Stimulated activated CD8-positive, alpha-beta memory T cell treated with anti-CD3 and anti-CD28 coated beads, Interleukin-15, amount 100 ng/mL, for 48 hours (primary cell): ENCODE results near the gene FAM228B.
"Not testable (repeated sequence)": the region's sequence is repeated elsewhere in the genome, so short reads cannot be mapped to it uniquely, and the experiment has no call there.

Experiments used
- DNase-seq, 2 donors: peaks; one replicate each; pipeline ENCODE4 v3.0.0-alpha.2; 2020; ENCODE audit warnings: low read depth in 2 of 2

The FAM228B gene

DNA sequence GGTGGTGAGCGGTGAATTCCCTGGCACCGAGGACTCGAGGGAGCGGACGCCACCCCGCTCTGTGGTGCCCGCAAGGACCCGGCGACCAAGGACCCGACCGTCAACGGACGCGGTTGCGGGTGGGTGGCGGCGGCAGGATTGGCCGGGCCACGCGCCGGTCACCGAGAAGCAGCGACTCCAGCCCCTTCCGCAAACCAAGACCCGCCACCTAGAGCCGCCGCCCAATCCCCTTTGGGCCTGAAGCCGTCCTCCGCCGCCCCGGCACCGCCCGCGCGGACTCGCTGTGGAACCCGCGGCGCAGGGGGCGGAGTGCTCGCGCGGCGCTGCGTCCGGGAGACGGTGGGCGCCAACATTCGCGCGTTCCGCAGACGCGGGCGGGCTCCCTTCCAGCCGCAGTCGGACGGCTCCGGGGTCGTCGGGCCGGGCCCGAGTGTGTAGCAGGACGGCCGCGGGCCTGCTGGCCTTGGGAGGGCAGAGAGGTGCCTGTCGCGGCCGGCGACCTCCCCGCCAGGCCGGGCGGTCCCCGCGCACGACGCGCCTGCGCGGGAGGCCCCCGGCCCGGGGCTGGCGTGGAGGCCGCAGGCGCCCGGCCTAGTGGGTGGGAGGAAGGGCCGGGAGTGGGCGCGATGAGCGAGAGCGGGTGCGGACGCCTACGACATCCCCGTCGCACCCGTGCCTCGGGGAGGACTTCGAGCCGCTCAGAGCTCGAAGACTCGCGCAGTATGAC lies at the start of gene FAM228B, which contains the start of gene PFN4:
Gene FAM228B (plus strand): TSS at position 275 of the 727 bp plus-strand sequence. CDS start 893 bp downstream, outside the sequence.
Gene PFN4 (minus strand): TSS at position 140 of the 727 bp plus-strand sequence. CDS start 799 bp downstream, outside the sequence.
- DNase-seq: peak; percentile 60 to 65

DNA sequence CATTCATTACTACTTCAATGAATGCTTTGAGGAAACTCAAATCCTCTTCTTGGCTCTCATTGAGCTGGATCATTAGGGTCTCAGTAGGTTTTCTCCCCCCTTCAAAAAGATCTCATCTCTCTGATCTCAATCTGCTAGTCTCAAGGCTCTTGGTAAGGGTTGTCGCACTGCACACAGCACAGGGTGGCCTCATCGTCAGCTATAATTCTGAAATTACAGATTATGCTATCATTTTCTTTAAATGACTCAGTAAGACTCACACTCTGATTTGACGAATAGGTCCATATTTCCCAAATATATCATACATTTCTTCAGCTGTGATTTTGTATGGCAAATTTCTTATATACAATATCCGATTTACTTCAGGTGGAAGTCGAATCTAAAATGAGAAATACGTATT lies 49.5 kb upstream of the FAM228B start:
- DNase-seq: no peak

DNA sequence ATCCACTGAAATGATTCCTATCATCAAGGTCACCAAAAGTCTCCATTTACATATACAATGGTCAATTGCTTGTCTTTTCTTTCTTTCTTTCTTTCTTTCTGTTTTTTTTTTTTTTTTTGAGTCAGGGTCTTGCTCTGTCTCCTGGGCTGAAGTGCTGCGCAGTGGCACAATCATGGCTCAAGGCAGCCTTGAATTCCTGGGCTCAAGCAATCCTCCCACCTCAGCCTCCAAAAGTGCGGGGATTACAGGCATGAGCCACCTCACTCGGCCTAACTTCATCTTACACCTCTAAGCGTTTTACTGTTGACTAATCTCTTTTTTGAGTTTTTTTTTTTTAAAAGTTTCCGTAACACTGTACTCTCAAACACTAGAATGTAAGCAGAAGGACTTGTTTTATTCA lies 48.0 kb upstream of the FAM228B start:
- no peak for DNase-seq

- peak; percentile 98 to 99 for DNase-seq
Observed at GRCh38 chr2:24075915-24076848, 47.1 kb upstream of the FAM228B start, which contains the start of gene SF3B6. TSS of gene SF3B6 (minus strand) at chr2:24076326. CDS start at chr2:24076229, 97 bp downstream.

GRCh38 chr2:24076849-24077534 lies 46.3 kb upstream of the FAM228B start:
- peak in 1 of 2 donors; percentile 8 for DNase-seq

DNA sequence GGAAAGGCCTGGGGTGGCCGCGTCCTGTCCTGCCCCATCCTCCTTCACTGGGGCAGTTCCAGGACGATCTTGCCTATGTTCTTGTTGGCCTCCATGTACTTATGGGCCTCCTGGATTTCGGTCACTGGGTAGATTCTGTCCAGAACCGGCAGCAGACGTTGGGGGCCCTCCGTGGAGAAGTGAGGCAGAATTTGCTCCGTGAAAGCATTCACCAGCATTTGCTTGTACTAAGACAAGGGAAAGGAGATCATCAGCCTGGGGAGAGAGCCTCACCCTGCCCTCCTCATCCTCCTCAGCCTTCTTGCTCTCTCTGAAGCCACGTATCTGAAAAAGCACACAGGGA lies 45.8 kb upstream of the FAM228B start:
- no peak for DNase-seq

DNA sequence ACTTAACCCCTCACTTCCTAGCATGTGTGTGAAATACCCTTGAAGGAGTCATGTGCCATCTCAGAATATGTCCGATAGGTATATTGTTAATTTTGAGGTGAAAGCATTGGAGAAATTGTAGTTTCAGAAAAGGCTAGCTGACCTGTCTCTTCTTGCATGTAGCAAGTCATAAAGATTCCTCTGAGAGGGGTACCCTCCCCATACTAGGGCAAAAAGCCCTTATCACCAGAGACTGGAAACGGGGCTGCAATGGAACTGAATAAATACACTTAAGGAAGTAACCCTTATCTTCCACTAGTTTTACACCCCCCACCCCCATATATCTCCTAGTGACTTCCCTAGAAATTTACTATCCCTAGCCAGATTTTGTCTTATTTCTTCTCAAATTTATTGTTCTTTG lies 45.4 kb upstream of the FAM228B start:
- no peak for DNase-seq

DNA sequence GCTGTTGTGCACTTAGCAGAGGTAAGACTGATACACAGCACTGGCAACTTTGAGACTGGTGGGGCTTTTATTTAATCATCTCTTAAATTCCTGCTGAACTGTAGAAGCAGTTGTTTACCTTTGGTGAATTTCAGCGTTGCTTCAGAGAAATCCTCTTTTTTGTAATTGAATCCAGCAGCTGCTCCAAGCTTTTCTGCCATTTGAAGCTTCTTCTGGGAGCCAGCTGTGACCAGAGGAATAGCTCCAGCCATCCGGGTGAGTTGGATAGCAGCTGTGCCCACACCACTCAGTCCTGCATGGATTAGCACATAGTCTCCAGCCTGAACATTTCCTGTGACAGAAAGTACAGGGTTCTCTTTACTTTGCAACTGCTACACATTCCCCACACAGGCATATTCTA lies 42.6 kb upstream of the FAM228B start:
- no peak for DNase-seq

GRCh38 chr2:24082787-24083566 lies 40.3 kb upstream of the FAM228B start:
- DNase-seq: no peak

DNA sequence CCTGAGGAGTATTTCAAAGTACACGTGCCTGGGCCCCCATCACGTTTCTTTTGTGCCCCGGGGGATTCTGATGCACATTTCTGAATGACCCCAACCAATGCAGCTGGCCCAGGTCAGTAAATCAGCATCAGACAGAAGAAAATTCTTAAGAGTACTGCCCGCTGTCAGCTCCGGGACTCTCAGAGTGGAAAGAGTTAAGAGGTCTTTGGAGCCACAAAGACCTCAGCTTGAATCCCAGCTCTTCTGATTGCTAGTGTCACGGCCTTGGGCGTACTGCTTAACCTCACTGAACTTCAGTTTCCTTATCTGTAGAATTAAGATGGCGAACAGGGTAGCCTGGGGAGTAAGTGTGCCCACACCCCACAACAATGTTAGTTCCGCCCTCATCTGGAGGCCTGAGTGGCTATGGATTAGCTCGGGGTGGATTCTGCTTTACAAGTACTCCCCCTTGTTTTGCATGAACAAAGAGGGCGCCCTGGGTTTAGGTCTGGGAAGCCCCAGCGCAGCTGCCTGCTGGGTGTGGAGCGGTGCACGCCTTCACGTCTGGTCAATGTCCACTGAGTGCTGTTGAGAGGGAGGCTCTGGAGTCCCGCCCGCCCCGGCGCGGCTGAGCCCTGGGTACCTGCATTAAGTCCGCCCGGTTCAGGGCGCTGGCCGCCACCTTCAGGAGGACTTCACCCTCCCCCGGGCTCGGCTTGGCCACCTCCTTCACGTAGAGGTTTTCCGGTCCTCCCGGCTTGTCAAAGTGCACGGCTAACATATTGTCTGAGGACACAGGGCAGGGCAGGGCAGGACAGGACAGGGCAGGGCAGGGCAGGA lies 39.5 kb upstream of the FAM228B start:
- DNase-seq: peak; percentile 7 to 8

GRCh38 chr2:24084386-24085199 lies 38.7 kb upstream of the FAM228B start, which contains the start of gene TP53I3:
TSS of gene TP53I3 (minus strand) at chr2:24084834. CDS start at chr2:24084326, 508 bp downstream.
- peak; percentile 73 to 74 for DNase-seq

GRCh38 chr2:24085200-24085489 lies 38.1 kb upstream of the FAM228B start:
- no peak for DNase-seq

DNA sequence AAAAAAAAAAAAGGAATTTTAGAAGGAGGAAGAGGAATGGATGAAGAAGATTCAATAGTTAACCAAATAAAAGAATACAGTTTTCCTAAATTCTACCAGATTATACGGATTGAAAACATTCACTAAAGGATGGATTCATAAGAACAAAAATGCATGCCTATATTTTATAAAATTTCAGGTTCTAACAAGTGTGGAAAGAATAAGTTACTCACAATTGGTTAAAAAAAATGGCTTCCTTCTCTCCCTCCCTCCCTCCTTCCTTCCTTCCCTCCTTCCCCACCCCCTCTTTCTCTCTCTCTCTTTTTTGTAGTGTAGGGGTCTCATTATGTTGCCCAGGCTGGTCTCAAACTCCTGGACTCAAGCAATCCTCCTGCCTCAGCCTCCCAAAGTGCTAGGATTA lies 37.0 kb upstream of the FAM228B start:
- DNase-seq: no peak

- DNase-seq: no peak
Observed at GRCh38 chr2:24087032-24087431, 36.2 kb upstream of the FAM228B start.

- no peak for DNase-seq
Observed at GRCh38 chr2:24088821-24089359, 34.4 kb upstream of the FAM228B start.

GRCh38 chr2:24093270-24093669 lies 30.0 kb upstream of the FAM228B start:
- DNase-seq: not testable (repeated sequence)

GRCh38 chr2:24095171-24095677 lies 28.0 kb upstream of the FAM228B start:
- not testable (repeated sequence) for DNase-seq

DNA sequence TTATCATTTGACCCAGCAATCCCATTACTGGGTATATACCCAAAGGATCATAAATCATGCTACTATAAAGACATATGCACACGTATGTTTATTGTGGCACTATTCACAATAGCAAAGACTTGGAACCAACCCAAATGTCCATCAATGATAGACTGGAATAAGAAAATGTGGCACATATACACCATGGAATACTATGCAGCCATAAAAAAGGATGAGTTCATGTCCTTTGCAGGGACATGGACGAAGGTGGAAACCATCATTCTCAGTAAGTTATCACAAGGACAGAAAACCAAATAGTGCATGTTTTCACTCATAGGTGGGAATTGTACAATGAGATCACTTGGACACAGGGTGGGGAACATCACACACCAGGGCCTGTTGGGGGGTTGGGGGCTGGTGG lies 22.5 kb upstream of the FAM228B start:
- DNase-seq: not testable (repeated sequence)

DNA sequence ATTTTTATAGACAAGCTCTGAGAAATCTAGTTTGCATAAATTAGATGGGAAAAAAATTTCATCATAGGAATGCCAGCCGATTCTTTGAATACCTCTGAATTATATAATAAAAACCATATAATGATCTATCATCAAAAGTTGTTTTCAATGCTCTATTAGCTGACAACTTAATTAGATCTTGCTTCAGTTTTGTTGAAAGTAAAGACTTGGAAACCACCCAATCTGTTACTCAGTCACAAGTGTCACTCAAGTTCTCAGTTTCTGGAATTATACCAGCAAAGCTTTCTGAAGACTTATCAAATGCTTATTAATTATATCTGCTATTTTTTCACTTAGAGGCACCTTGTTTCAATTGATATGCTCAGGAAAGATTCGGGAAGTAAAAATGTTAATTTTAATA lies 21.3 kb upstream of the FAM228B start:
- DNase-seq: no peak
